Mammary epithelial cell (primary cell): ENCODE results near the gene TMEM237.

Experiments used
- EZH2 ChIP-seq: IDR thresholded peaks from 2 replicates; pipeline ENCODE4 v1.6.1; 2012; ENCODE audit warnings: low read length, inconsistent platforms, borderline replicate concordance
- TF ChIP-seq, protein P1 (sequence below), 2 donors: IDR thresholded peaks in 1 of 2; conservative IDR thresholded peaks in 1 of 2; 2 replicates each; pipeline ENCODE4 v1.5.1; 2011 to 2012; ENCODE audit warnings: inconsistent platforms in 2 of 2, low read length in 2 of 2, mild to moderate bottlenecking in 2 of 2, control low read depth in 1 of 2, low read depth in 1 of 2; ENCODE audit not compliant: insufficient read depth in 1 of 2; ENCODE audit errors: extremely low read depth in 1 of 2

DNA sequence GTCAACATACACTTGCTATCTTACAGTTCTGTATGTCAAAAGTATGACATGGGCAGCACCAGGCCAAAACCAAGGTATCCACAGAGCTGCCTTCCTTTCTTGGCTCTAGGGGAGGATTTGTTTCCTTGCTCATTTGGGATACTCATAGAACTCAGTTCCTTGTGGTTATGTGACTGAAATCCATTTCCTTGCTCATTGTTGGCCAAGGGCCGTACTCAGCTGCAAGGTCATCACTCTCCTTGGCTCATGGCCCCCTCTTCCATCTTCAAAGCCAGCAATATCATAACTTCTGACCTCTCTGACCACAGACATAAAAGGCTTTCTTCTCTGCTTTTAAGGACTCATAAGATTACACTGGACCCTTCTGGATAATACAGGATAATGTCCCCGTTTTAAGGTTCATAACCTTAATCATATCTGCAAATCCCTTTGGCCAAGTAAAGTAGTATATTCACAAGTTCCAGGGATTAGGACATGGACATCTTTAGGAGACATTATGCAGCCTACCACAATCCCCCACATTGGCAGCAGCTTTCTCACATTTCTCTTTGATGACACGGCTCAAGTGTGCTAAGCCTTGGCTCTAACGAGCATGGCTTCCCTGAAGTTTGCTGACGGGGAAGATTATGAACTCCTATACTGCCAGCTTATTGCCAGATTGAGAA, 20.9 kb downstream of the TMEM237 start:
- no peak for TF ChIP-seq EZH2
- TF ChIP-seq, protein P1, sequence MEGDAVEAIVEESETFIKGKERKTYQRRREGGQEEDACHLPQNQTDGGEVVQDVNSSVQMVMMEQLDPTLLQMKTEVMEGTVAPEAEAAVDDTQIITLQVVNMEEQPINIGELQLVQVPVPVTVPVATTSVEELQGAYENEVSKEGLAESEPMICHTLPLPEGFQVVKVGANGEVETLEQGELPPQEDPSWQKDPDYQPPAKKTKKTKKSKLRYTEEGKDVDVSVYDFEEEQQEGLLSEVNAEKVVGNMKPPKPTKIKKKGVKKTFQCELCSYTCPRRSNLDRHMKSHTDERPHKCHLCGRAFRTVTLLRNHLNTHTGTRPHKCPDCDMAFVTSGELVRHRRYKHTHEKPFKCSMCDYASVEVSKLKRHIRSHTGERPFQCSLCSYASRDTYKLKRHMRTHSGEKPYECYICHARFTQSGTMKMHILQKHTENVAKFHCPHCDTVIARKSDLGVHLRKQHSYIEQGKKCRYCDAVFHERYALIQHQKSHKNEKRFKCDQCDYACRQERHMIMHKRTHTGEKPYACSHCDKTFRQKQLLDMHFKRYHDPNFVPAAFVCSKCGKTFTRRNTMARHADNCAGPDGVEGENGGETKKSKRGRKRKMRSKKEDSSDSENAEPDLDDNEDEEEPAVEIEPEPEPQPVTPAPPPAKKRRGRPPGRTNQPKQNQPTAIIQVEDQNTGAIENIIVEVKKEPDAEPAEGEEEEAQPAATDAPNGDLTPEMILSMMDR (conservative IDR thresholded peaks at IDR 0.05 in 1 of 2, IDR thresholded peaks at IDR 0.05 in 1 of 2; ENCODE audit: extremely low read depth in 1 of 2, insufficient read depth in 1 of 2, low read depth in 1 of 2, low read length in 2 of 2), result no peak
